HG02852 (cell line): ENCODE data around the gene SRC.

Experiments
- ATAC-seq: cut with Tn5 transposase; IDR thresholded peaks from one replicate; pipeline ENCODE4 v1.9.1; 2021; ENCODE audit warnings: mild to moderate bottlenecking, moderate library complexity; ENCODE audit not compliant: unreplicated experiment

The SRC gene

DNA sequence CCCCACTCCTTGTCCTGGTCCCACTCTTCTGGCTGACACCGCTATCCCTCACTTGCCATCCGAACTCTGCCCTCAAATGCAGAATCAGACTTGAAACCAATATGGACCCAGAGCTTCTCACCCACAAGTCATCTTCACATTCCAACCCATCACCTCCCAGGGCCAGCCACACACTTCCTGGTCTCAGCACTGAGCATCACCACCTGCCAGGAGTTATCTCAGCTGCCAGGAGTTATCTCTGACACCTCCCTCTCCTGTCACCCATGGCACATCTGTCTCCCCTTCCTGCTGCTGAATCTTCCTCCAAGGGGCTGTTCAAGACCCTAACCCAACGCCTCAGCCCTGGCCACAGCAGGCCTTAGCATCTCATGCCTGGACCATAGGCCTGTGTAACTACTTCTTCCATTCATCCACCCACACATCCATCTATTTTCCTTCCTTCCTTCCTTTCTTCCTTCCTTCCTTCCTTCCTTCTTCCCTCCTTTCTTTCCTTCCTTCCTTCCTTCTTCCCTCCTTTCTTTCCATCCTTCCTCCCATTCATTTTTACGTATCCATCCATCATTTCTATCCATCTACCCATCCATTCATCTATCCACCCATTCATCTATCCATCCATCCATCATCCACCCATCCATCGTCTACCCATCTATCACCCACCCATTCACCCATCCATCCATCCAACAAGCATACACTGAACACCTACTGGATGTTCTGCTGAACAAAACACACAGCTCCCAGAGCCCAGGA, 100.5 kb downstream of the SRC start:
- no peak for ATAC-seq

DNA sequence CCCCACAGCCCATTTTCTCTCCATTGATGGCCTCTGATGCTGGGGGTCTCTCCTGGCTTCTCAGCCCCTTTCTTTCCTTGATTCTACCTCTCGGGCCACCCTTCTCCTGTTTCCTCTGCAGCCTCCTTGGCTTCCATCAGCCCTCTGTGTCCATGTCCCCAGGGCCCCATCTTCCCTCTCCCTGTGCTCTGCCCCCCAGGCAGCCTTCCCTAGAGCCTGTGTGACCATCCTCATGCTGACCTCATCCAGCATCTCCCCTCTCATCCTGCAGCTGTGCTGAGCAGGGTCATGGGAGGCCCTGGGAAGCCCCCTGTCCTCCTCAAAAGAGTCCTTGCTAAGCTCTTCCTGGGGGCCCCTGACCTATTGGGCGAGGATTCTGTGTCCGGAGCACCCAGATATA, 101.7 kb downstream of the SRC start:
- no peak for ATAC-seq

DNA sequence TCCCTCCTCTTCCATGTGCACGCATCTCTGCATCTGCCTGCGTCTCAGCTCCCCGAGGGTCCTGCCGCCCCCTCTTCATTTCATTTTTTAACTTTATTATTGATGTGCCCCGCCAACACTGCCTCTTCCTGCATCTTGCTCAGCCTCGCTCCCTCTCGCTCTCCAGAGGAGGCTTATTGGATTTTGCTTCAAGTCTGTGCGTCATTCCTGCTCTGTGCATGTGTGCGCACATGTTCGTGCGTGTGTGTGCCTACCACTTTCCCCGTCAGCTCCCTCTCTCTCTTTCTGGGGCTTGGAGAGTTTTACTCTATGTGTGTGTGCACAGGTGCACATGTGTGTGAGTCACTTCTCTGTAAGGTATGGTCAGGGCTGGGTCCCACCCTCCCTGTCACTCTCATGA, 103.3 kb downstream of the SRC start:
- no peak for ATAC-seq

DNA sequence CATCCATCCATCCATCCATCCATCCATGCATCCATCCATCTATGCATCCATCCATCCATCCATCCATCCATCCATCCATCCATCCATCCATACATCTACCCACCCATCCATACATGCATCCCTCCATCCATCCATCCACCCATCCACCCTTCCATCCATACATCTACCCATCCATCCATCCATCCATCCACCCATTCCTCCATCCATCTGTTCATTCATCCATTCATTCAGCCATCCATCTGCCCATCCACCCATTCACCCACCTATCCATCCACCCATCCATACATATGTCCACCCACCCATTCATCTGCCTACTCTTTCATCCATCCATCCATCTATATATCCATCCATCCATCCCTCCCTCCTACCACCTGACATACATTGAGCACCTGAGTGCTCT, 104.4 kb downstream of the SRC start:
- ATAC-seq: no peak

DNA sequence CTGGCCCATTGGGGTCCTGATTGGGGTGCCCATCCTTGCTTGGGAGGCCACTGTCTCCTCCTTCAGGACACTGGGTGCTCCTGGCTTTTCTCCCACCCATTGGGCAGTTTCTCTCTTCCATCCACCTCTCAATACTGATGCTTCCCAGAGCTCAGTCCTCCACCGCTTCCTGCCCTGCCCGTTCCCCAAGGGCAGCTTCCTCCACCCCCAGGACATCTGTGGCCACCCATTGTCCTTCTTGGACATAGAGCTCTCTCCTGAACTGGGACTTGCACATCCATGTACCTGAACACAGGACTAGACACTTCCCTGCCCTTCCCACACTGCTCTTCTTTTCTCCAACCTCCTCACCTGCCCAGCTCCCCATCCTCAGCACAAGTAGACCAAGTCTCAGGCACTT, 105.7 kb downstream of the SRC start:
- ATAC-seq: no peak

DNA sequence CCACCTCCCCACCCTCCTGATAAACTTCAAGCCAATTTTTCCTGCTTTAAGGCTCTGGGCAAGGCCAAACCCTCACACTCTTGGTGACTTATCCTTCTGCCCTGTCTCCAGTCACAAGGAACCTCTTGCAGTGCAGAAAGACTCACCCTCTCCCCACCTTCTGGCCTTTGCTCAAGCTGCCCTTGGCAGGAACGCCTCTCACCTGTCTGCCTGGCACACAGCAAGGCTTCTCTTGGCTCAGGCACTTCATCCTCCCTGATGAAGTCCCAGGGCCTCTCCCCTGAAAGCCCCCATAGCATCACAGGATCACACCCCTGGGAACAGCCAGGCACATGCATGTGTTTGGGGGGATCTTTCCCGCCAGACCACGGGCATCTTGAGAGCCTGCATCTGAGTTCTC, 106.3 kb downstream of the SRC start:
- no peak for ATAC-seq

DNA sequence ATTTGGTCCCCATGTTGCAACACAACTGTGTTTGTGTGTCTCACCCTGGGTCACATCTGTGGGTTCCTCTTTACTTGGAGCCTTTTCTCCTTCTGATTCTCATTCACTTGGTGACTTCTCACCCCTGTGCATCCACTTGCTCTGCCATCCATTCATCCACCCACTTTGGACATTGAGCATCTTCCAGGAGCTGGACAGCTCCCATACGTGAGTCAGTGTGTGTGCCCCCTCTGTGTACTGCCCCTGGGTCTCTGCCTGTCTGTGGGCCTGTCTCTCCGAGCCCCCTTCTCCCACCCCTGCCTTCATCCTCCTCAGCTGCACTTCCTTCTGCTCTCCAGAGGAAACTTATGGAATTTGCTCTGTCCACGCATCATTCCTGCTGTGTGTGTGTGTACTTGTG, 107.3 kb downstream of the SRC start:
- no peak for ATAC-seq

DNA sequence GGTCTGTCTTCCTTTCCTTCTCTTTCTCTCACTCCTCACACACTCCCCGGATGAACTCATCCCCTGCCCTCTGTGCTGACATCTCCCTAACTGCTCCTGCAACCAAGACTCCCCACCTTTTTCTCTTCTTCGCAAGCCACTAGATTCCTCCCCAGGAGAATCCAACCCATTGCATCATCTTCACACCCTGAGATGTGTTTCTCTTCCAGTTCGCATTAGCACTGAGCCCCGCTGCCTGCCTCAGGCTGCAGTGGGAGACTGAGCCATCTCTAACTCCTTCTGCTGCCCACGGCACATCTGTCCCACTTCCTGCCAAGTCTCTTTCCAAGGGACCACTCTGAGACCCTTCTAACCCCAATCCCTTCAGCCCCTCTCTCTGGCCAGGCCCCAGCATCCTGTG, 107.9 kb downstream of the SRC start:
- ATAC-seq: no peak

DNA sequence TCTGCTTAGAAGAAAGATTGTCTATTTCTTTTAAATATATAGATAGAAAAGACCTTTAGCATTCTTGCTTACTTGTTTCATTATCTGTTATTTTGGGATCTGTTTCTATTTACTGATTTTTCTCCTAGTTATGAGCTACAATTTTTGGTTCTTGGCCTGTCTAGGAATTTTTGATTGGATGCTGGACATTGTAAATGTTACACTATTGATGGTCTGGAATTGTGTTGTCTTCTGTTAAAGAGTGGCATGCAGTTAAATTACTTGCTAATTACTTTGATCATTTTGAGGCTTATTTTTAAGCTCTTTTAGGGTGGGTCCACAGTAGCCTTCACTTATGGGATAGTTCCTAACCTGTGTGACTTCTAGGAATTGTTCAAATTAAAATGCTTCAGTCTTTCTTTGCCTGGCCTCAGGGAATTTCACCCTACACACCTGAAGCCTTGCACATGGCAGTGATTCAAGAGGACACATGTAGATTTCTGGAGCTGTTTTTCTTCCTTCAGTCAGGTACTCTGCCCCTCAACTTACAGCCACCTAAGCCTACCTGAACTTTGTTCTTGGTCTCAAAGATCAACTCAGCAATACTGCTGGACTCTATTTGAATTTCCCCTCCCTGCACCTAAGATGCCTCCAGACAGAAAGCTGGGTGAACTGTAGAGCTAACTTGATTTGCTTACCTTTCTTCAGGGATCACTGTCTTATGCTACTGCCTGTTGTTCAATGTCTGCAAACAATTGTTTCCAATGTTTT, 108.9 kb downstream of the SRC start:
- ATAC-seq: no peak
